Activated CD4-positive, alpha-beta T cell treated with anti-CD3 and anti-CD28 coated beads for 36 hours (primary cell): ENCODE data around the gene PCGF3. TPM values are rescaled to one million over a fixed set of nuclear protein-coding genes. Genes with fewer than 3 reads are reported as not detected.
"Not testable (repeated sequence)": the region's sequence is repeated elsewhere in the genome, so short reads cannot be mapped to it uniquely, and the experiment has no call there.

Experiments used
- ATAC-seq: fragments of 200-7000 bp; cut with Tn5 transposase; one replicate; pipeline ENCODE4 v1.10.0; 2021; ENCODE audit warnings: mild to moderate bottlenecking, moderate library complexity
- CTCF ChIA-PET: fragments of 350-600 bp; sonication (Branson Sonifier 250); formaldehyde crosslinking; loops from one replicate; lab custom pipeline; 2021; ENCODE audit warnings: antibody characterized with exemption; lab: Charles Lee
- POLR2A ChIA-PET: fragments of 350-600 bp; sonication (Branson Sonifier 250); formaldehyde crosslinking; loops from one replicate; lab custom pipeline; 2021; ENCODE audit warnings: antibody characterized with exemption, inconsistent platforms; lab: Charles Lee
- DNase-seq: peaks from one replicate; pipeline ENCODE4 v3.0.0-alpha.2; 2020
- H3K27ac Mint-ChIP-seq: one replicate; pipeline ENCODE4 v1.8.0; 2021; ENCODE audit warnings: mixed read lengths
- H3K27me3 Mint-ChIP-seq: one replicate; pipeline ENCODE4 v1.8.0; 2021; ENCODE audit warnings: mixed read lengths
- H3K36me3 Mint-ChIP-seq: one replicate; pipeline ENCODE4 v1.8.0; 2021; ENCODE audit warnings: low read depth, mixed read lengths
- H3K4me1 Mint-ChIP-seq: one replicate; pipeline ENCODE4 v1.8.0; 2021; ENCODE audit warnings: mixed read lengths
- H3K4me3 Mint-ChIP-seq: one replicate; pipeline ENCODE4 v1.8.0; 2021; ENCODE audit warnings: mild to moderate bottlenecking, moderate library complexity, mixed read lengths
- H3K9me3 Mint-ChIP-seq: one replicate; pipeline ENCODE4 v1.8.0; 2021; ENCODE audit warnings: low read depth, mixed read lengths
- intact Hi-C, 2 experiments: fragments of 100-400 bp; cut with DNase I in 1 of 2; cut with micrococcal nuclease in 1 of 2; formaldehyde crosslinking; loops; one replicate each; pipeline versions ENCODE4 v1.14.2 to v1.15.1; 2022 to 2024; cut with DNase I, micrococcal nuclease
- total RNA-seq, 2 experiments: library from RNA; stranded (reverse); gene quantifications; one replicate each; pipeline ENCODE4 v1.2.3, GENCODE V29; 2021

PCGF3 gene
- total RNA-seq, 2 experiments from 2014 or later: 20.6 to 22.5 TPM

DNA sequence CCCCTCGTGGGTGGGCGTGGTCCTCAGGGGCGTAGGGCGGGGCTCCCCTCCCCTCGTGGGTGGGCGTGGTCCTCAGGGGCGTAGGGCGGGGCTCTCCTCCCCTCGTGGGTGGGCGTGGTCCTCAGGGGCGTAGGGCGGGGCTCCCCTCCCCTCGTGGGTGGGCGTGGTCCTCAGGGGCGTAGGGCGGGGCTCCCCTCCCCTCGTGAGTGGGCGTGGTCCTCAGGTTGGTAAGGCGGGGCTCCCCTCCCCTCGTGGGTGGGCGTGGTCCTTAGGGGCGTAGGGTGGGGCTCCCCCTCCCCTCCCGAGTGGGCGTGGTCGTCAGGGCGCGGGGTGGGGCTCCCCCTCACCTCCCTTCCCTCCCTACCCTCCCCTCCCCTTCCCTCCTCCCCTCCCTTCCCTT is 26.3 kb downstream of the PCGF3 start:
- peaks cover 26% of the 10 kb centered on the region for H3K36me3 Mint-ChIP-seq
- CTCF ChIA-PET, H3K27ac Mint-ChIP-seq, intact Hi-C loops, POLR2A ChIA-PET, DNase-seq, H3K9me3 Mint-ChIP-seq, H3K4me1 Mint-ChIP-seq, H3K4me3 Mint-ChIP-seq, H3K27me3 Mint-ChIP-seq, ATAC-seq: not testable (repeated sequence)

DNA sequence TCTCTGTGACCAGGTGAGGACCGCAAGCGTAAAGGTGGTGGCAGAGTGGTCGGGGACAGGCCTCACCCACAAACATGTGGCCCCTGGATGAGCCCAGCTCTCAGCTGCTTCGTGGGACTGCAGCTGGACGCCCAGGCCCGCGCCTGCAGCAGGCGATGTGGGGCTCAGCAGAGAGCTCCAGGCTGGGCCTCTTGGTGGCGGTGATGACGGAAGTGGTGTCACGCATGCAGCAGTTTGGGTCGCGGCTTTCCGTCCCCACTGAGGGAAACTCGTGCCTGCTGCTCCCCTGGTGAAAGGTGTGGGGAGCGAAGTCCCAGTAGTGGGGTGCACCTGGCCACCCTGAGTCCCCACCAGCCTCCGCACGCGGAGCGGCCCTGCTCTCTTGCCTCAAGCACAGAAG is 26.9 kb downstream of the PCGF3 start:
- no peaks in the 10 kb centered on the region for H3K27me3 Mint-ChIP-seq
- H3K9me3 Mint-ChIP-seq: no peaks in the 10 kb centered on the region
- CTCF ChIA-PET: no interaction called here
- POLR2A ChIA-PET: no interaction called here
- no peak for DNase-seq
- no peak overlapping the region for H3K4me3 Mint-ChIP-seq
- H3K4me1 Mint-ChIP-seq: peaks cover 5% of the 10 kb centered on the region
- intact Hi-C loops: no loop called here
- ATAC-seq: no peak
- peaks cover 26% of the 10 kb centered on the region for H3K36me3 Mint-ChIP-seq
- no peak overlapping the region for H3K27ac Mint-ChIP-seq

DNA sequence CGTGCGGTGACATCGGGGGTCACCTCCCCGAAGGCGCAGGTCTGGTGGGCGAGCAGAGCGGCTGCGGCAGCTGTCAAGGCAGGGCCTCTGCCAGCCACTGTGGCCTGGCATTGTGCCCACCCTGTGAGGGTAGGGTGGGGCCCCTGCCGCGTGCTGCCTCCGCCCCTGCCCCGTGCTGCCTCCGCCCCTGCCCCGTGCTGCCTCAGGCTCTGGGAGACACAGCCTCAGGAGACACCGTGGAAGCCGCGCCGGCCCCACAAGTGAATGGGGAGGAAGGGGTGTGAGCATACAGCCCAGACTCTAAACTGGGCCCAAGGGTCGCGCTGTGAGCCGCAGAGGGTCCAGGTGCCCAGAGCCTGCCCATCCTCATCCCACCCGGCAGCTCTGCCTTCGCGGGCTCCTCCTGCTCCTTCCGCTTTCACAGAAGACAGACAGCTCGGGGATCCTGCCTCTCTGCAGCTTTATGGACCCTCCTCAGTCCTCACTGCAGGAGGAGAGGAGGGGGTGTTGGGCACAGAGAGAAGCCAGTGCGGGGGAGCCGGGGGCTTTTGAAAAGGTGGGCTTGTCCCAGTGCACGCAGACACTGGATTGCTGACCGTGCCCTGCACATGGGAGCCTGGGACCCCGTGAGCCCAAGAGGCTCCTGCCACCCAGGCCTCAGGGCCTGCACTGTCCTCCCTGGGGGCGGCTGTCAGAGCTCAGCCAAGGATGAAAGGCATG is 27.4 kb downstream of the PCGF3 start:
- H3K36me3 Mint-ChIP-seq: peaks cover 26% of the 10 kb centered on the region
- ATAC-seq: no peak
- no peaks in the 10 kb centered on the region for H3K9me3 Mint-ChIP-seq
- H3K4me1 Mint-ChIP-seq: peaks cover 3% of the 10 kb centered on the region
- POLR2A ChIA-PET: no interaction called here
- intact Hi-C loops: no loop called here
- H3K27ac Mint-ChIP-seq: no peak overlapping the region
- H3K4me3 Mint-ChIP-seq: no peak overlapping the region
- DNase-seq: no peak
- no peaks in the 10 kb centered on the region for H3K27me3 Mint-ChIP-seq
- CTCF ChIA-PET: interaction anchor here (0.6 kb wide), 1 partner anchor 594 kb away, joined by 3 read pairs; no protein-coding TSS in a partner anchor

DNA sequence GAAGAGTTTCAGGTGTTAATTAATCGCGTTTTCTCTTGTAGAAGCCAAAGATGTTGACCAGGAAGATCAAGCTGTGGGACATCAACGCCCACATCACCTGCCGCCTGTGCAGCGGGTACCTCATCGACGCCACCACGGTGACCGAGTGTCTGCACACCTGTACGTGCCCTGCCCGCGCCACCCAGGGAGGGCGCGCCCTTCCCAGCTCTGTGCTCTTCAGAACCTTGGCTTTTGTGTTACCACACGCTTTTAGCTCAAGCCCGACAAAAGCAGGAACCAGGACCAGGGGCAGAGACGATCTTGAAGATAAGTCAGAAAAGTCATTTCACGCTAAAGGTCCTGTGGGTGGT is 28.0 kb downstream of the PCGF3 start:
- Mint-ChIP-seq H3K4me3 (no peak overlapping the region), H3K27ac (no peak overlapping the region), H3K27me3 (no peaks in the 10 kb centered on the region), H3K36me3 (peaks cover 26% of the 10 kb centered on the region), H3K9me3 (no peaks in the 10 kb centered on the region), H3K4me1 (peaks cover 3% of the 10 kb centered on the region)
- CTCF ChIA-PET: interaction anchor here (0.6 kb wide), 1 partner anchor 593 kb away, joined by 3 read pairs; no protein-coding TSS in a partner anchor
- ATAC-seq (no peak), DNase-seq (no peak)
- POLR2A ChIA-PET: no interaction called here
- intact Hi-C loops: no loop called here

DNA sequence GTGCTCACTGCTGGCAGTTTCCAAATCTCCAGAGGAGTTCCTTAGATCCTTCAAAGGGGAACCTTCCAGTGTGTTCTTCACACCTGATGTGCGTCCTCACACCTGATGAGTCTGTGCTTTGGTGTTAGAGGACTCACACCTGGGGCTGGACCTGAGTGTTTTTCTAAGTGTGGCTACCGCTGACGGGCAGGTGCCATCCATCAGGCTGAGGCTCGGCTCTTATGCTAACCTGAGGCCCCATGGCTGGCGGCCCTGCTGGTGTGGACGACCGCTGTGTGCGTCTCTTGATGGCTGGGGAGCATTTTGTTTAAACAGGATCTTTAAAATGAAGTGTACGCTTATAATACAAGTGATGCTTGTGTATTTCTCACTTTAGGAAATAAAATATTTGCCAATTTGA is 28.4 kb downstream of the PCGF3 start:
- peaks cover 3% of the 10 kb centered on the region for H3K4me1 Mint-ChIP-seq
- ChIA-PET CTCF (interaction anchor here (0.6 kb wide), 1 partner anchor 593 kb away, joined by 3 read pairs; no protein-coding TSS in a partner anchor), POLR2A (no interaction called here)
- DNase-seq: no peak
- no peak for ATAC-seq
- no peak overlapping the region for H3K27ac Mint-ChIP-seq
- no peaks in the 10 kb centered on the region for H3K9me3 Mint-ChIP-seq
- H3K4me3 Mint-ChIP-seq: no peak overlapping the region
- no peaks in the 10 kb centered on the region for H3K27me3 Mint-ChIP-seq
- intact Hi-C loops: no loop called here
- H3K36me3 Mint-ChIP-seq: peaks cover 26% of the 10 kb centered on the region

DNA sequence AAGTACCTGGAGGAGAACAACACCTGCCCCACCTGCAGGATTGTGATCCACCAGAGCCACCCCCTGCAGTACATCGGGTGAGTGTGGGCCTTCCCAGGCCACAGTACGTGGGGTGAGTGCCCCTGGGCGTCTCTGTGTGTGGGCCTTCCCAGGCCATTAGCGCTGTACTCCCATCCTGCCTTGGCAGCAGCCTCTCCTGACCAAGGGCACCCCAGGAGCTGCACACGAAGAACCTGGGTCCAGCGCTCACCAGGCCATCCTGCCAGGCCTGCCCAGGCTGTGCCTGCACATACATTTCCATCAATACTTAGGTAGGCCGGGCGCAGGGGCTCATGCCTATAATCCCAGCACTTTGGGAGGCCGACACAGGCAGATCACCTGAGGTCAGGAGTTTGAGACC is 29.3 kb downstream of the PCGF3 start:
- H3K36me3 Mint-ChIP-seq: peaks cover 24% of the 10 kb centered on the region
- POLR2A ChIA-PET: no interaction called here

DNA sequence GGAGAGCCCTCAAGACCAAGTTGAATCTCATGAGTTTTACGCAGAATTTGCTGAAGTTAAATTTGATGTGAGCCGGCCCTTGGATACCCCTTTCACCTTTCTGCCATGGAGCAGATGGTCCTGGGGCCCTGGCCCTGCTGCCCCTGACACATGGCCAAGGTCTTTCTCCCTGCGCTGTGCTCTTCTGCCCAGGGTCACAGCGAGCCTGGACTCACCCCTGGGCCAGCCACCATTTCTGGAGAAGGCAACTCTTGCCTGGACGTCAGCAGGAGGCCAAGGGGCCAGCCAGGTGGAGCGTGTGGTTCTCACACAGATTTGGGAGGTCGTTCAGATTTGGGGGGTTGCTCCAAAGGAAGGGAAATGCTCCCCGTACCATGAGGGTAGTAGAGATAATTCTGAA is 30.0 kb downstream of the PCGF3 start:
- peaks cover 20% of the 10 kb centered on the region for H3K36me3 Mint-ChIP-seq
- H3K4me1 Mint-ChIP-seq: no peaks in the 10 kb centered on the region
- H3K4me3 Mint-ChIP-seq: no peak overlapping the region
- no peak overlapping the region for H3K27ac Mint-ChIP-seq
- H3K9me3 Mint-ChIP-seq: no peaks in the 10 kb centered on the region
- ChIA-PET POLR2A (no interaction called here), CTCF (no interaction called here)
- no peak for DNase-seq
- H3K27me3 Mint-ChIP-seq: no peaks in the 10 kb centered on the region
- no peak for ATAC-seq
- intact Hi-C loops: no loop called here

More for the DNA sequence above, 29.3 kb downstream of the PCGF3 start:
- ATAC-seq (no peak), DNase-seq (no peak)
- H3K9me3 Mint-ChIP-seq: no peaks in the 10 kb centered on the region
- CTCF ChIA-PET: no interaction called here
- intact Hi-C loops: no loop called here
- no peaks in the 10 kb centered on the region for H3K27me3 Mint-ChIP-seq
- H3K27ac Mint-ChIP-seq: no peak overlapping the region
- no peaks in the 10 kb centered on the region for H3K4me1 Mint-ChIP-seq
- H3K4me3 Mint-ChIP-seq: no peak overlapping the region

DNA sequence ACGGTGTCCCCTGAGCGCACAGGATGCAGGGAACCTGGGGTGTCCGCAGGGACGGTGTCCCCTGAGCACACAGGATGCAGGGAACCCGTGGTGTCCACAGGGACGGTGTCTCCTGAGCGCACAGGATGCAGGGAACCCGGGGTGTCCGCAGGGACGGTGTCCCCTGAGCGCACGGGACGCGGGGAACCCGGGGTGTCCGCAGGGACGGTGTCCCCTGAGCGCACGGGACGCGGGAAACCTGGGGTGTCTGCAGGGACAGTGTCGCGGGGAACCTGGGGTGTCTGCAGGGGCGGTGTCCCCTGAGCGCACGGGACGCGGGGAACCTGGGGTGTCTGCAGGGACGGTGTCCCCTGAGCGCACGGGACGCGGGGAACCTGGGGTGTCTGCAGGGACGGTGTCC is 30.9 kb downstream of the PCGF3 start:
- H3K27me3 Mint-ChIP-seq, H3K4me1 Mint-ChIP-seq, DNase-seq, POLR2A ChIA-PET, intact Hi-C loops, H3K9me3 Mint-ChIP-seq, H3K27ac Mint-ChIP-seq, H3K4me3 Mint-ChIP-seq, ATAC-seq: not testable (repeated sequence)
- H3K36me3 Mint-ChIP-seq: peaks cover 17% of the 10 kb centered on the region
- CTCF ChIA-PET: interaction anchor here (0.6 kb wide), 1 partner anchor 139 kb away, joined by 3 read pairs; no protein-coding TSS in a partner anchor

DNA sequence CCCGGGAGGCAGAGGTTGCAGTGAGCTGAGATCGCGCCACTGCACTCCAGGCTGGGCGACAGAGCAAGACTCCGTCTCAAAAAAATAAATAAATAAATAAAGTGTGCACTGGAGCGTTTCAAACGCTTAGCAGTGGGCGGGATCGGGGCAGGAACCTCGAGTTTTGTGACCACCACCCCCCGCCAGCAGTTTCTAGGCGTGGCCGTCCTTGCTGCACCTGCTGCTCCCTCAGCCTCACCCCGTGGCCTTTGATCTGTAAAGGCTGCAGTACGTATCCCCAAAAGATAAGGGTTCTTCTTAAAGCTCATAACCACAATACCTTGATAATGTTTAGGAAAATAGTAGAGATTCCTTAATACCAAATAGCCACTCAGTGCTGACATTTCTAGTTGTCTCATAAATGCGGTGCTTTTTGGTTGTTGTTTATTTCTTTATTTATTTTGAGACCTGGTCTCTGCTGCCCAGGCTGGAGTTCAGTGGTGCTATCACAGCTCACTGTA is 33.2 kb downstream of the PCGF3 start:
- POLR2A ChIA-PET: no interaction called here
- Mint-ChIP-seq H3K27me3 (no peaks in the 10 kb centered on the region), H3K27ac (no peak overlapping the region), H3K36me3 (peaks cover 14% of the 10 kb centered on the region), H3K4me3 (no peak overlapping the region), H3K9me3 (no peaks in the 10 kb centered on the region), H3K4me1 (no peaks in the 10 kb centered on the region)
- no peak for DNase-seq
- intact Hi-C loops: no loop called here
- ATAC-seq: no peak
- CTCF ChIA-PET: no interaction called here

DNA sequence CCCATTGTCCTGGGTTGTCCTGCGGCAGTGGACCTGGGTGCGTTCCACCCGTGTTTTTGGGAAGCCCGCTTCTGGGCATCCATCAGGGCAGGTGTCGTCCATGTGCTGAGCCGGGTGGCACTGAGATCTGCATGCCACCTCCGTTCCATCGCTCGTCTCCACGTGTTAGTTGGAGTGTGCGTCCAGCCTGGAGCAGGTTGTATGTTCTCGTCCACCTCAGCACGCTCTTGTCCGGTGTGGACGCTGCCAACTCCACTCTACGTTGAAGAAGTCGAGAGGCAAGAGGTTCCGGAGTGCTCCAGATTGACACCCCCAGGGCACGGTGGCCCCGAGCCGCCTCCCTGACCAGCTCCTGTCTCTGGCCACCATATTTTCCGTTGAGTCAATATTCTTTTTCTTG is 33.9 kb downstream of the PCGF3 start:
- no peaks in the 10 kb centered on the region for H3K4me1 Mint-ChIP-seq
- no peaks in the 10 kb centered on the region for H3K27me3 Mint-ChIP-seq
- H3K27ac Mint-ChIP-seq: no peak overlapping the region
- no peaks in the 10 kb centered on the region for H3K9me3 Mint-ChIP-seq
- H3K4me3 Mint-ChIP-seq: no peak overlapping the region
- intact Hi-C loops: no loop called here
- CTCF ChIA-PET: interaction anchor here (0.8 to 1.9 kb wide), 2 partner anchors 13 to 248 kb away, joined by 3 to 4 read pairs; no protein-coding TSS in a partner anchor
- no peak for ATAC-seq
- POLR2A ChIA-PET: no interaction called here
- no peak for DNase-seq
- peaks cover 12% of the 10 kb centered on the region for H3K36me3 Mint-ChIP-seq

DNA sequence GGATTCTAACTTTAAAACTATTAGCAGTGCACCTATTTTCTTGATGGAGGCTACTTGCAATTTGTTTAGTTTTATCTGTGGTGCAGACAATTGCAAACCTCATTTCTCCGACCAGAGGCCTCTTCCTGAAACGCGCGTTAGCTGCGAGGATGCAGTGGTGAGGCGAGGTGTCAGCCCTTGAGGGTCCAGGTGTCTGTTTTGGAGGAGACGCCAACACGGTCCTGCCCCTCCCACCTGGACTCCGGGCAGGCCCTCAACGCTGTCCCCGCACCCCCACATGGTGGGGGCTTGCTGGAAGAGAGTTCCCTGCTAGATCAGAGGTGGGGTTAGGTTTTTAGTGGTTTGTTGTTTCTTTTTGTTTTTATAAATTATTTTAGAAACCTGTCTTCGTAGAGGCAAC is 34.4 kb downstream of the PCGF3 start:
- ATAC-seq: no peak

More for the DNA sequence above, 34.4 kb downstream of the PCGF3 start:
- Mint-ChIP-seq H3K27ac (no peak overlapping the region), H3K27me3 (no peaks in the 10 kb centered on the region), H3K4me1 (no peaks in the 10 kb centered on the region), H3K9me3 (no peaks in the 10 kb centered on the region), H3K36me3 (peaks cover 7% of the 10 kb centered on the region), H3K4me3 (no peak overlapping the region)
- intact Hi-C loops: loop anchor here (5.0 kb wide), 2 partner anchors 137 to 247 kb away; partner anchors contain the start of gene IDUA (in 1 of the 2)
- POLR2A ChIA-PET: no interaction called here
- DNase-seq: no peak
- CTCF ChIA-PET: interaction anchor here (0.8 to 1.9 kb wide), 3 partner anchors 13 to 248 kb away, joined by 3 to 4 read pairs (median 3); partner anchors contain the start of genes GAK and TMEM175
